ENCODE data around the gene ZNF518A.

Gene ZNF518A

GRCh38 chr10:96152437-96152836, 22.3 kb downstream of the ZNF518A start:
- Histone ChIP-seq H4K20me1 (ENCODE audit: insufficient read depth, low read length) (peaks cover 2% of the 10 kb centered on the region; the same call in 1 of the 2 replicates), H3K9me3 (ENCODE audit: insufficient read depth, low read length, severe bottlenecking) (no peaks in the 10 kb centered on the region), H3K9ac (ENCODE audit: low read depth, low read length) (no peak overlapping the region), H3K4me3 (ENCODE audit: low read depth in 1 of 2, low read length in 2 of 2) (no peak overlapping the region), H3K36me3 (ENCODE audit: insufficient read depth, low read length) (peaks cover 74% of the 10 kb centered on the region), H3K4me2 (ENCODE audit: insufficient read depth, low read length) (no peak overlapping the region), H3K27ac (ENCODE audit: low read length) (no peak overlapping the region), H3K4me1 (ENCODE audit: insufficient read depth, low read length) (no peaks in the 10 kb centered on the region), H2AFZ (ENCODE audit: low read depth, low read length) (no peak overlapping the region), H3K27me3 (ENCODE audit: insufficient read depth, low read length, poor library complexity) (no peaks in the 10 kb centered on the region), H3K79me2 (ENCODE audit: insufficient read depth, low read length) (no peaks in the 10 kb centered on the region; the same call in 1 of the 2 replicates)
- ATAC-seq (ENCODE audit: insufficient read depth, low read depth) = no peak
- DNase-seq = no peak
- no peak for TF ChIP-seq EZH2 (IDR thresholded peaks at IDR 0.05; ENCODE audit: borderline replicate concordance, low read depth, low read length, severe bottlenecking)
- TF ChIP-seq CTCF (IDR thresholded peaks at IDR 0.05; ENCODE audit: borderline replicate concordance, extremely low read depth, low read length, poor library complexity, severe bottlenecking) = no peak

- ATAC-seq (ENCODE audit: insufficient read depth, low read depth) = no peak
- H3K27me3 ChIP-seq (ENCODE audit: insufficient read depth, low read length, poor library complexity) = no peaks in the 10 kb centered on the region
- H3K9ac ChIP-seq (ENCODE audit: low read depth, low read length) = no peak overlapping the region
- no peak overlapping the region for H3K27ac ChIP-seq (ENCODE audit: low read length)
- H3K4me2 ChIP-seq (ENCODE audit: insufficient read depth, low read length) = no peak overlapping the region
- no peaks in the 10 kb centered on the region for H3K9me3 ChIP-seq (ENCODE audit: insufficient read depth, low read length, severe bottlenecking)
- H3K4me3 ChIP-seq (ENCODE audit: low read depth in 1 of 2, low read length in 2 of 2) = no peak overlapping the region
- no peak for DNase-seq
- peaks cover 75% of the 10 kb centered on the region for H3K36me3 ChIP-seq (ENCODE audit: insufficient read depth, low read length)
- no peaks in the 10 kb centered on the region; the same call in 1 of the 2 replicates for H3K79me2 ChIP-seq (ENCODE audit: insufficient read depth, low read length)
- H2AFZ ChIP-seq (ENCODE audit: low read depth, low read length) = no peak overlapping the region
- no peaks in the 10 kb centered on the region for H3K4me1 ChIP-seq (ENCODE audit: insufficient read depth, low read length)
- peaks cover 2% of the 10 kb centered on the region; the same call in 1 of the 2 replicates for H4K20me1 ChIP-seq (ENCODE audit: insufficient read depth, low read length)
- TF ChIP-seq CTCF (IDR thresholded peaks at IDR 0.05; ENCODE audit: borderline replicate concordance, extremely low read depth, low read length, poor library complexity, severe bottlenecking) = no peak
- no peak for TF ChIP-seq EZH2 (IDR thresholded peaks at IDR 0.05; ENCODE audit: borderline replicate concordance, low read depth, low read length, severe bottlenecking)
Observed at GRCh38 chr10:96153070-96153469, 23.0 kb downstream of the ZNF518A start.

DNA sequence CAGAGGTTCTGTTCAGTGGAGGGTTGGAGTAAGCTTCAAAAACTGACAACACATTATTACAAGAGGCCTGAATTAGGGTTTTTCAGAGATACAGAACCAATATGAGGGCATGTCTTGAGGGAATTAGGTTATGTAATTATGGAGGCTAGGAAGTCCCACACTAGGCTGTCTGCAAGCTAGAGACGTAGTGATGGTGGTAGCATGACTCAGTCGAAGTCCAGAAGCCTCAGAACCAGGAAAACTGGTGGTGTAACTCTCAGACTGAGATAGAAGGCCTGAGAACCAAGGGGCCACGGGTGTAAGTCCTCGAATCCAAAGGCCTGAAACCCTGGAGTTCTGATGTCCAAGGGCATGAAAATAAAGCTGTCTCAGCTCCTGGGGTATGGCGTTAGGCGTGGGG, 35.6 kb downstream of the ZNF518A start:
- Histone ChIP-seq H3K36me3 (ENCODE audit: insufficient read depth, low read length) (no peaks in the 10 kb centered on the region), H3K79me2 (ENCODE audit: insufficient read depth, low read length) (no peaks in the 10 kb centered on the region), H3K9ac (ENCODE audit: low read depth, low read length) (no peak overlapping the region), H3K27me3 (ENCODE audit: insufficient read depth, low read length, poor library complexity) (no peaks in the 10 kb centered on the region), H3K4me3 (ENCODE audit: low read depth in 1 of 2, low read length in 2 of 2) (no peak overlapping the region), H3K9me3 (ENCODE audit: insufficient read depth, low read length, severe bottlenecking) (peaks cover 8% of the 10 kb centered on the region), H4K20me1 (ENCODE audit: insufficient read depth, low read length) (no peaks in the 10 kb centered on the region), H3K4me1 (ENCODE audit: insufficient read depth, low read length) (no peaks in the 10 kb centered on the region), H2AFZ (ENCODE audit: low read depth, low read length) (no peak overlapping the region), H3K4me2 (ENCODE audit: insufficient read depth, low read length) (no peak overlapping the region), H3K27ac (ENCODE audit: low read length) (no peak overlapping the region)
- no peak for TF ChIP-seq CTCF (IDR thresholded peaks at IDR 0.05; ENCODE audit: borderline replicate concordance, extremely low read depth, low read length, poor library complexity, severe bottlenecking)
- no peak for TF ChIP-seq EZH2 (IDR thresholded peaks at IDR 0.05; ENCODE audit: borderline replicate concordance, low read depth, low read length, severe bottlenecking)
- ATAC-seq (ENCODE audit: insufficient read depth, low read depth) (no peak), DNase-seq (no peak)

- Histone ChIP-seq H3K4me2 (ENCODE audit: insufficient read depth, low read length) (no peak overlapping the region), H4K20me1 (ENCODE audit: insufficient read depth, low read length) (no peaks in the 10 kb centered on the region), H3K9me3 (ENCODE audit: insufficient read depth, low read length, severe bottlenecking) (peaks cover 8% of the 10 kb centered on the region), H3K27ac (ENCODE audit: low read length) (no peak overlapping the region), H3K4me1 (ENCODE audit: insufficient read depth, low read length) (no peaks in the 10 kb centered on the region), H2AFZ (ENCODE audit: low read depth, low read length) (no peak overlapping the region), H3K9ac (ENCODE audit: low read depth, low read length) (no peak overlapping the region), H3K4me3 (ENCODE audit: low read depth in 1 of 2, low read length in 2 of 2) (no peak overlapping the region), H3K79me2 (ENCODE audit: insufficient read depth, low read length) (no peaks in the 10 kb centered on the region), H3K36me3 (ENCODE audit: insufficient read depth, low read length) (no peaks in the 10 kb centered on the region), H3K27me3 (ENCODE audit: insufficient read depth, low read length, poor library complexity) (no peaks in the 10 kb centered on the region)
- ATAC-seq (ENCODE audit: insufficient read depth, low read depth) (no peak), DNase-seq (no peak)
- no peak for TF ChIP-seq CTCF (IDR thresholded peaks at IDR 0.05; ENCODE audit: borderline replicate concordance, extremely low read depth, low read length, poor library complexity, severe bottlenecking)
- TF ChIP-seq EZH2 (IDR thresholded peaks at IDR 0.05; ENCODE audit: borderline replicate concordance, low read depth, low read length, severe bottlenecking) = no peak
Observed at GRCh38 chr10:96168546-96168945, 38.4 kb downstream of the ZNF518A start.

Data from DND-41 (cell line).